ENCODE results near the gene HPX. TPM values are rescaled to one million over a fixed set of nuclear protein-coding genes. Genes with fewer than 3 reads are reported as not detected.

Gene HPX
- total RNA-seq, 4 donors from 2014 or later = 0.76 TPM; not detected in 3

- no peaks in the 10 kb centered on the region for H3K9me3 ChIP-seq
- no peak overlapping the region for H3K27ac ChIP-seq
- WGBS, 2 donors = 89 to 100% methylated on average over 1 to 4 of the region's 13 CpGs
- H3K36me3 ChIP-seq = peaks cover 0 to 49% (median 0%) of the 10 kb centered on the region in 3 donors
- no peak overlapping the region for H3K4me3 ChIP-seq
- intact Hi-C loops (cut with DNase I) = no loop called here
- no peaks in the 10 kb centered on the region for H3K27me3 ChIP-seq
- peaks cover 0 to 19% (median 0%) of the 10 kb centered on the region in 3 donors for H3K4me1 ChIP-seq
- no peak for TF ChIP-seq POLR2A (IDR thresholded peaks at IDR 0.05)
- DNase-seq = no peak
Measured at GRCh38 chr11:6405052-6405667, 35.6 kb downstream of the HPX start.

GRCh38 chr11:6404342-6405051 is 36.3 kb downstream of the HPX start:
- intact Hi-C loops (cut with DNase I) = no loop called here
- TF ChIP-seq POLR2A (IDR thresholded peaks at IDR 0.05) (no peak), CTCF (IDR thresholded peaks at IDR 0.05) (no peak)
- Histone ChIP-seq H3K36me3 (peaks cover 0 to 48% (median 0%) of the 10 kb centered on the region in 3 donors), H3K27ac (no peak overlapping the region), H3K4me1 (peaks cover 0 to 19% (median 0%) of the 10 kb centered on the region in 3 donors), H3K4me3 (no peak overlapping the region), H3K9me3 (no peaks in the 10 kb centered on the region), H3K27me3 (no peaks in the 10 kb centered on the region)
- DNase-seq = no peak
- 63 to 82% methylated on average over 4 to 11 of the region's 16 CpGs for WGBS, 2 donors

DNA sequence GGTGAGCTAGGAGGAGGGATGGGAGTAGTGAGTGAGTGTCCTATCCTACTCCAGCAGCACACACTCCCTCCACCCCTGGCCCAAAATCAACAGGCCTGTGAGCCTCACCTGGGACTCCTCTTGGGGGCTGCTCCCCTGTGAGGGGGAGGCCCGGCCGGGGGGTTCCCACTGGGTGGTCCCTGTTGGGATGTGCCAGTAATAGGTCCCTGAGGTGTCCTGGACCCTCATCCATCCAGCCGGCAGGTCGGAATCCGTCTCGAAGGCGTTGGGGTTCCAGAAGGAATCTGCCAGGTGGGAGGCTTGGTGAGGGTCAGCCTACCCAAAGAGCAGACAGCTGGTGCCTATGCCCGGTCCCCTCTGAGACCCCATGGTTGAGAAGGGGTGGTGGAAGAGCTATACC is 37.2 kb downstream of the HPX start:
- Histone ChIP-seq H3K36me3 (peaks cover 0 to 47% (median 0%) of the 10 kb centered on the region in 3 donors), H3K27ac (peak overlapping the region in 1 of 4 donors; percentile 40), H3K27me3 (no peaks in the 10 kb centered on the region), H3K9me3 (no peaks in the 10 kb centered on the region), H3K4me3 (no peak overlapping the region), H3K4me1 (peaks cover 0 to 19% (median 0%) of the 10 kb centered on the region in 3 donors)
- WGBS, 2 donors = 86% methylated on average over 1 of the region's 8 CpGs; no CpG with 5 or more reads in 1 of the 2 donors
- no peak for DNase-seq
- intact Hi-C loops (cut with DNase I) = no loop called here
- TF ChIP-seq CTCF (IDR thresholded peaks at IDR 0.05) (no peak), POLR2A (IDR thresholded peaks at IDR 0.05) (no peak)

GRCh38 chr11:6402561-6402981 is 38.2 kb downstream of the HPX start:
- no peak overlapping the region for H3K4me3 ChIP-seq
- peaks cover 0 to 28% (median 0%) of the 10 kb centered on the region in 3 donors for H3K4me1 ChIP-seq
- TF ChIP-seq CTCF (IDR thresholded peaks at IDR 0.05) (no peak), POLR2A (IDR thresholded peaks at IDR 0.05) (peak in 1 of 4 donors; percentile 34)
- no peaks in the 10 kb centered on the region for H3K27me3 ChIP-seq
- no peak for DNase-seq
- peak overlapping the region in 2 of 4 donors; percentile 42 to 44 for H3K27ac ChIP-seq
- 73 to 75% methylated on average over 1 to 4 of the region's 7 CpGs for WGBS, 2 donors
- H3K36me3 ChIP-seq = peaks cover 0 to 47% (median 0%) of the 10 kb centered on the region in 3 donors
- no peaks in the 10 kb centered on the region for H3K9me3 ChIP-seq
- intact Hi-C loops (cut with DNase I) = no loop called here

DNA sequence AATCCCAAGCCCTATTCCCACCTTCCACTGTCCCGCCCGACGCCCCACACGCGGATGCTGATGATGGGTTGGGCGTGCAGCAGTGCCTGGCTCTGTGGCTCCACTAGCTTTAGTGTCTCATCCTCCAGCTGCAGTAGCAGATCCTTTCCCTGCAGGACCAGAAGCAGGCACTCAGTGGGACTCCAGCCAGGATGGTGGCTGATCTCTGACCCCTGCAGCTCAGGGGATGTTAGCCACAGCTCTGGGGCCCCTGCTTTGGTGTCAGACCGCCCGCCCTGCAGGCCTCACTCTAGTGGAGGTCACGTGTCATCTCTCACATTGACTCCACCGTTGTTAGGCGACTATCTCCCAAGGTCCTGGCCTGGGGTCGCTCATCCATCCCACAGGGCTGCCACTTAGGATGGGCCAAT is 38.7 kb downstream of the HPX start:
- intact Hi-C loops (cut with DNase I) = no loop called here
- H3K27me3 ChIP-seq = no peaks in the 10 kb centered on the region
- peak overlapping the region in 2 of 4 donors; percentile 42 to 44 for H3K27ac ChIP-seq
- peaks cover 0 to 47% (median 0%) of the 10 kb centered on the region in 3 donors for H3K36me3 ChIP-seq
- no peak for DNase-seq
- 65% methylated on average over 4 to 8 of the region's 12 CpGs for WGBS, 2 donors
- H3K4me1 ChIP-seq = peaks cover 0 to 33% (median 0%) of the 10 kb centered on the region in 3 donors
- TF ChIP-seq CTCF (IDR thresholded peaks at IDR 0.05) = no peak
- TF ChIP-seq POLR2A (IDR thresholded peaks at IDR 0.05) = no peak
- no peak overlapping the region for H3K4me3 ChIP-seq
- H3K9me3 ChIP-seq = no peaks in the 10 kb centered on the region
